Sigmoid colon (tissue), 7 donors: ENCODE results near the gene MBOAT7. TPM values are rescaled to one million over a fixed set of nuclear protein-coding genes. Genes with fewer than 3 reads are reported as not detected.
A peak's percentile ranks its signal among the peaks of the same experiment; 100 is the strongest.
"Not testable (repeated sequence)": the region's sequence is repeated elsewhere in the genome, so short reads cannot be mapped to it uniquely, and the experiment has no call there.

Experiments used
- DNase-seq: peaks from one replicate; pipeline ENCODE4 v3.0.0-alpha.2; 2019
- H3K27ac ChIP-seq, 4 donors: fragments of 200-600 bp; sonication (generic); one replicate each; pipeline ENCODE4 v1.5.1; 2016 to 2019; ENCODE audit warnings: mild to moderate bottlenecking in 1 of 4
- H3K27me3 ChIP-seq, 3 donors: fragments of 200-600 bp; sonication (generic); one replicate each; pipeline ENCODE4 v1.5.1; 2019; ENCODE audit warnings: mild to moderate bottlenecking in 1 of 3
- H3K36me3 ChIP-seq, 4 donors: fragments of 200-600 bp; sonication (generic); one replicate each; pipeline ENCODE4 v1.5.1; 2016 to 2019
- H3K4me1 ChIP-seq, 4 donors: fragments of 200-600 bp; sonication (generic); one replicate each; pipeline ENCODE4 v1.5.1; 2017 to 2019
- H3K4me3 ChIP-seq, 4 donors: fragments of 200-600 bp; sonication (generic); one replicate each; pipeline ENCODE4 v1.5.1; 2017 to 2019; ENCODE audit warnings: mild to moderate bottlenecking in 2 of 4, moderate library complexity in 1 of 4
- H3K9me3 ChIP-seq, 4 donors: fragments of 200-600 bp in 3 of 4; sonication (generic) in 3 of 4; one replicate each; pipeline versions ENCODE4 v1.5.1 to v1.6.1; 2013 to 2019
- CTCF ChIP-seq, 4 experiments: fragments of 450-650 bp in 3 of 4; fragments of 200-600 bp in 1 of 4; IDR thresholded peaks; one replicate each; pipeline ENCODE4 v1.5.1; 2016 to 2019; ENCODE audit warnings: antibody characterized with exemption in 4 of 4, mild to moderate bottlenecking in 3 of 4, moderate library complexity in 2 of 4
- EP300 ChIP-seq, 4 donors: sonication (generic); formaldehyde crosslinking; IDR thresholded peaks; one replicate each; pipeline ENCODE4 v1.6.1; 2017; ENCODE audit warnings: antibody characterized with exemption in 4 of 4
- POLR2A ChIP-seq, 2 donors: fragments of 450-650 bp; IDR thresholded peaks; one replicate each; pipeline ENCODE4 v1.6.1; 2016; ENCODE audit warnings: antibody characterized with exemption in 2 of 2, mild to moderate bottlenecking in 2 of 2, moderate library complexity in 2 of 2
- POLR2AphosphoS5 ChIP-seq, 4 donors: sonication (generic); formaldehyde crosslinking; IDR thresholded peaks; one replicate each; pipeline ENCODE4 v1.6.1; 2017; ENCODE audit warnings: antibody characterized with exemption in 4 of 4
- WGBS, 2 donors: extraction: QIAGEN DNeasy Blood & Tissue Kit; methylation state at CpG; one replicate each; pipeline ENCODE4 v1.1.7; 2013; 5-methylcytosine and 5-hydroxymethylcytosine counted together
- intact Hi-C: fragments of 100-400 bp; cut with DNase I; formaldehyde crosslinking; loops from one replicate; pipeline ENCODE4 v1.15.1; 2023
- polyA plus RNA-seq, 3 donors: library from polyadenylated mRNA; stranded (reverse); fragments of 200-250 nt; gene quantifications; one replicate each; pipeline ENCODE4 v1.2.3, GENCODE V29; 2013
- total RNA-seq, 4 donors: library from RNA; depleted of rRNA; stranded (reverse); fragments of >200 nt; gene quantifications; one replicate each; pipeline ENCODE4 v1.1.0, GENCODE V29; 2016
- donor health status: healthy with polysubstance abuse.
- donor health status: Bipolar disorder and iron deficiency.
- donor health status: healthy.

The MBOAT7 gene
- total and polyA plus RNA-seq, 7 donors, result 15.0 to 79.7 (median 29.3) TPM

- Histone ChIP-seq H3K27ac (no peak overlapping the region), H3K9me3 (no peaks in the 10 kb centered on the region), H3K4me1 (no peaks in the 10 kb centered on the region), H3K27me3 (peaks cover 0 to 22% (median 6%) of the 10 kb centered on the region in 3 donors), H3K4me3 (no peak overlapping the region), H3K36me3 (no peaks in the 10 kb centered on the region)
- intact Hi-C loops, result no loop called here
- peak; percentile 60 for DNase-seq
- 90% methylated on average over 27 of the region's 27 CpGs for WGBS, 2 donors
- TF ChIP-seq POLR2AphosphoS5 (IDR thresholded peaks at IDR 0.05), result no peak
- no peak for TF ChIP-seq POLR2A (IDR thresholded peaks at IDR 0.05)
- TF ChIP-seq EP300 (IDR thresholded peaks at IDR 0.05), result no peak
- no peak for TF ChIP-seq CTCF (IDR thresholded peaks at IDR 0.05)
Observed at GRCh38 chr19:54218960-54219661, 29.7 kb upstream of the MBOAT7 start.

- no peak for TF ChIP-seq POLR2AphosphoS5 (IDR thresholded peaks at IDR 0.05)
- no peak for TF ChIP-seq CTCF (IDR thresholded peaks at IDR 0.05)
- no peak for TF ChIP-seq EP300 (IDR thresholded peaks at IDR 0.05)
- TF ChIP-seq POLR2A (IDR thresholded peaks at IDR 0.05), result no peak
- H3K4me3 ChIP-seq, result no peak overlapping the region
- no peaks in the 10 kb centered on the region for H3K36me3 ChIP-seq
- H3K4me1 ChIP-seq, result no peaks in the 10 kb centered on the region
- no peak overlapping the region for H3K27ac ChIP-seq
- intact Hi-C loops, result no loop called here
- H3K27me3 ChIP-seq, result peaks cover 0 to 14% (median 6%) of the 10 kb centered on the region in 3 donors
- peak; percentile 61 for DNase-seq
- H3K9me3 ChIP-seq, result no peaks in the 10 kb centered on the region
- 87 to 90% methylated on average over 8 of the region's 8 CpGs for WGBS, 2 donors
Observed at GRCh38 chr19:54218259-54218658, 28.9 kb upstream of the MBOAT7 start.

GRCh38 chr19:54217517-54218247, 28.3 kb upstream of the MBOAT7 start:
- H3K27me3 ChIP-seq, H3K27ac ChIP-seq, H3K4me3 ChIP-seq, H3K36me3 ChIP-seq, H3K4me1 ChIP-seq, intact Hi-C loops, H3K9me3 ChIP-seq: not testable (repeated sequence)
- peak; percentile 13 for DNase-seq
- WGBS, 2 donors, result 71 to 83% methylated on average over 17 of the region's 20 CpGs

- WGBS, 2 donors, result 84 to 93% methylated on average over 9 of the region's 9 CpGs
- no peak for DNase-seq
Observed at GRCh38 chr19:54216869-54217268, 27.5 kb upstream of the MBOAT7 start.

GRCh38 chr19:54214734-54215133, 25.4 kb upstream of the MBOAT7 start:
- H3K27ac ChIP-seq, H3K27me3 ChIP-seq, H3K9me3 ChIP-seq, DNase-seq, intact Hi-C loops, H3K4me1 ChIP-seq, H3K4me3 ChIP-seq, H3K36me3 ChIP-seq: not testable (repeated sequence)
- WGBS, 2 donors, result 93 to 97% methylated on average over 16 of the region's 19 CpGs

More at GRCh38 chr19:54216869-54217268, 27.5 kb upstream of the MBOAT7 start:
- H3K4me3 ChIP-seq, result no peak overlapping the region
- H3K9me3 ChIP-seq, result no peaks in the 10 kb centered on the region
- intact Hi-C loops, result no loop called here
- H3K36me3 ChIP-seq, result no peaks in the 10 kb centered on the region
- no peak overlapping the region for H3K27ac ChIP-seq
- H3K27me3 ChIP-seq, result peaks cover 0 to 1% (median 0%) of the 10 kb centered on the region in 3 donors
- no peaks in the 10 kb centered on the region for H3K4me1 ChIP-seq
- TF ChIP-seq CTCF (IDR thresholded peaks at IDR 0.05) (no peak), POLR2A (IDR thresholded peaks at IDR 0.05) (no peak), EP300 (IDR thresholded peaks at IDR 0.05) (no peak), POLR2AphosphoS5 (IDR thresholded peaks at IDR 0.05) (no peak)

- WGBS, 2 donors, result 60 to 63% methylated on average over 4 of the region's 5 CpGs
- H3K36me3 ChIP-seq, H3K27me3 ChIP-seq, H3K27ac ChIP-seq, DNase-seq, H3K4me3 ChIP-seq, intact Hi-C loops, H3K9me3 ChIP-seq: not testable (repeated sequence)
- H3K4me1 ChIP-seq, result peaks cover 0 to 15% (median 13%) of the 10 kb centered on the region in 4 donors
Observed at GRCh38 chr19:54214217-54214616, 24.8 kb upstream of the MBOAT7 start.
